Measurements from ENCODE around the gene KIF22. TPM values are rescaled to one million over a fixed set of nuclear protein-coding genes. Genes with fewer than 3 reads are reported as not detected.

The KIF22 gene
- total RNA-seq, 1 experiment from 2014 or later, result 134 TPM

DNA sequence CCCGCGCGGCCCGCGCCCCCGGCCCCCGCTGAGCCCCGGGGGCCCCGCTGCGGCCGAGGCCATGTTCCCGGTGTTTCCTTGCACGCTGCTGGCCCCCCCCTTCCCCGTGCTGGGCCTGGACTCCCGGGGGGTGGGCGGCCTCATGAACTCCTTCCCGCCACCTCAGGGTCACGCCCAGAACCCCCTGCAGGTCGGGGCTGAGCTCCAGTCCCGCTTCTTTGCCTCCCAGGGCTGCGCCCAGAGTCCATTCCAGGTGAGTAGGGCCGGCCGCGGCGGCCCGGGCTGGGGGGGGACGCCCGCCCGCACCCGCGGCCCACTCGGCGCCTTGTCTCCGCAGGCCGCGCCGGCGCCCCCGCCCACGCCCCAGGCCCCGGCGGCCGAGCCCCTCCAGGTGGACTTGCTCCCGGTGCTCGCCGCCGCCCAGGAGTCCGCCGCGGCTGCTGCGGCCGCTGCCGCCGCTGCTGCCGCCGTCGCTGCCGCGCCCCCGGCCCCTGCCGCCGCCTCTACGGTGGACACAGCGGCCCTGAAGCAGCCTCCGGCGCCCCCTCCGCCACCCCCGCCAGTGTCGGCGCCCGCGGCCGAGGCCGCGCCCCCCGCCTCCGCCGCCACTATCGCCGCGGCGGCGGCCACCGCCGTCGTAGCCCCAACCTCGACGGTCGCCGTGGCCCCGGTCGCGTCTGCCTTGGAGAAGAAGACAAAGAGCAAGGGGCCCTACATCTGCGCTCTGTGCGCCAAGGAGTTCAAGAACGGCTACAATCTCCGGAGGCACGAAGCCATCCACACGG lies 16.3 kb downstream of the KIF22 start:
- H3K27me3 Mint-ChIP-seq (ENCODE audit: unreplicated experiment), result peaks cover 3% of the 10 kb centered on the region

DNA sequence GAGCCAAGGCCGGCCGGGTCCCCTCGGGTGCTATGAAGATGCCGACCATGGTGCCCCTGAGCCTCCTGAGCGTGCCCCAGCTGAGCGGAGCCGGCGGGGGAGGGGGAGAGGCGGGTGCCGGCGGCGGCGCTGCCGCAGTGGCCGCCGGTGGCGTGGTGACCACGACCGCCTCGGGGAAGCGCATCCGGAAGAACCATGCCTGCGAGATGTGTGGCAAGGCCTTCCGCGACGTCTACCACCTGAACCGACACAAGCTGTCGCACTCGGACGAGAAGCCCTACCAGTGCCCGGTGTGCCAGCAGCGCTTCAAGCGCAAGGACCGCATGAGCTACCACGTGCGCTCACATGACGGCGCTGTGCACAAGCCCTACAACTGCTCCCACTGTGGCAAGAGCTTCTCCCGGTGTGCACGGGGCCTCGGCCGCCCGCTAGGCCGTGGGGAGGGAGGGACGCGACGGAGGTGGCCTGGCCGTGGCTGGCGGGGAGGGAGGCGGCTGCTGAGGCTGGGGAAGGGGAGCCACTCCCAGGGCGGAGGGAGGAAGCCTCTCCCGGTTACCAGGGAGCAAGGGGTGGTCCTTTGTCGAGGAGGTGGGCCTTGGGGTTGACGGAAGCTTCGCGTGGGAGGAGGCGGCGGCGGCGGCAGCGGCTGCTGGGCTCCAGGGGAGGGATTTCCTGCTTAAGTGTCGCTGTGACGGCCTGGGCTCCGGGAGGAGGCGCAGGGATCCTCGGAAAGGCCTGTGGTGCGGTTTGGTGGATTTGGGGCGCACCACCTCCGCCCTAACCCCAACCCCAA lies 17.1 kb downstream of the KIF22 start:
- H3K27me3 Mint-ChIP-seq (ENCODE audit: unreplicated experiment), result peaks cover 11% of the 10 kb centered on the region
- BruUV-seq (replicated peaks), result TSS peak; percentile 58
- TF ChIP-seq, protein P1, sequence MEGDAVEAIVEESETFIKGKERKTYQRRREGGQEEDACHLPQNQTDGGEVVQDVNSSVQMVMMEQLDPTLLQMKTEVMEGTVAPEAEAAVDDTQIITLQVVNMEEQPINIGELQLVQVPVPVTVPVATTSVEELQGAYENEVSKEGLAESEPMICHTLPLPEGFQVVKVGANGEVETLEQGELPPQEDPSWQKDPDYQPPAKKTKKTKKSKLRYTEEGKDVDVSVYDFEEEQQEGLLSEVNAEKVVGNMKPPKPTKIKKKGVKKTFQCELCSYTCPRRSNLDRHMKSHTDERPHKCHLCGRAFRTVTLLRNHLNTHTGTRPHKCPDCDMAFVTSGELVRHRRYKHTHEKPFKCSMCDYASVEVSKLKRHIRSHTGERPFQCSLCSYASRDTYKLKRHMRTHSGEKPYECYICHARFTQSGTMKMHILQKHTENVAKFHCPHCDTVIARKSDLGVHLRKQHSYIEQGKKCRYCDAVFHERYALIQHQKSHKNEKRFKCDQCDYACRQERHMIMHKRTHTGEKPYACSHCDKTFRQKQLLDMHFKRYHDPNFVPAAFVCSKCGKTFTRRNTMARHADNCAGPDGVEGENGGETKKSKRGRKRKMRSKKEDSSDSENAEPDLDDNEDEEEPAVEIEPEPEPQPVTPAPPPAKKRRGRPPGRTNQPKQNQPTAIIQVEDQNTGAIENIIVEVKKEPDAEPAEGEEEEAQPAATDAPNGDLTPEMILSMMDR (IDR thresholded peaks at IDR 0.05; ENCODE audit: unreplicated experiment), result peak; percentile 30
- H3K36me3 Mint-ChIP-seq (ENCODE audit: insufficient read depth, unreplicated experiment), result peaks cover 88% of the 10 kb centered on the region
- intact Hi-C loops (cut with micrococcal nuclease; ENCODE audit: unreplicated experiment), result no loop called here
- peak overlapping the region; percentile 72 for H3K4me3 Mint-ChIP-seq (ENCODE audit: low read depth, unreplicated experiment)
- H3K9me3 Mint-ChIP-seq (ENCODE audit: low read depth, unreplicated experiment), result no peaks in the 10 kb centered on the region
- peaks cover 34% of the 10 kb centered on the region for H3K4me1 Mint-ChIP-seq (ENCODE audit: low read depth, unreplicated experiment)
- CTCF ChIA-PET, result interaction anchor here (0.5 to 2.7 kb wide), 9 partner anchors 9 to 107 kb away, joined by 3 to 35 read pairs (median 6); partner anchors contain the start of genes ASPHD1, KIF22 and PAGR1
- DNase-seq, result peak; percentile 91
- H3K27ac Mint-ChIP-seq (ENCODE audit: unreplicated experiment), result peak overlapping the region; percentile 96

More for the DNA sequence above, 16.3 kb downstream of the KIF22 start:
- TF ChIP-seq, protein P1 (IDR thresholded peaks at IDR 0.05; ENCODE audit: unreplicated experiment), result no peak
- DNase-seq, result peak; percentile 75
- H3K36me3 Mint-ChIP-seq (ENCODE audit: insufficient read depth, unreplicated experiment), result peaks cover 90% of the 10 kb centered on the region
- peak overlapping the region; percentile 96 for H3K27ac Mint-ChIP-seq (ENCODE audit: unreplicated experiment)
- H3K9me3 Mint-ChIP-seq (ENCODE audit: low read depth, unreplicated experiment), result no peaks in the 10 kb centered on the region
- intact Hi-C loops (cut with micrococcal nuclease; ENCODE audit: unreplicated experiment), result no loop called here
- peaks cover 34% of the 10 kb centered on the region for H3K4me1 Mint-ChIP-seq (ENCODE audit: low read depth, unreplicated experiment)
- CTCF ChIA-PET, result interaction anchor here (0.9 to 2.7 kb wide), 7 partner anchors 10 to 106 kb away, joined by 3 to 35 read pairs (median 7); partner anchors contain the start of genes ASPHD1, KIF22 and PAGR1
- no TSS peak for BruUV-seq (replicated peaks)
- H3K4me3 Mint-ChIP-seq (ENCODE audit: low read depth, unreplicated experiment), result peak overlapping the region; percentile 72

DNA sequence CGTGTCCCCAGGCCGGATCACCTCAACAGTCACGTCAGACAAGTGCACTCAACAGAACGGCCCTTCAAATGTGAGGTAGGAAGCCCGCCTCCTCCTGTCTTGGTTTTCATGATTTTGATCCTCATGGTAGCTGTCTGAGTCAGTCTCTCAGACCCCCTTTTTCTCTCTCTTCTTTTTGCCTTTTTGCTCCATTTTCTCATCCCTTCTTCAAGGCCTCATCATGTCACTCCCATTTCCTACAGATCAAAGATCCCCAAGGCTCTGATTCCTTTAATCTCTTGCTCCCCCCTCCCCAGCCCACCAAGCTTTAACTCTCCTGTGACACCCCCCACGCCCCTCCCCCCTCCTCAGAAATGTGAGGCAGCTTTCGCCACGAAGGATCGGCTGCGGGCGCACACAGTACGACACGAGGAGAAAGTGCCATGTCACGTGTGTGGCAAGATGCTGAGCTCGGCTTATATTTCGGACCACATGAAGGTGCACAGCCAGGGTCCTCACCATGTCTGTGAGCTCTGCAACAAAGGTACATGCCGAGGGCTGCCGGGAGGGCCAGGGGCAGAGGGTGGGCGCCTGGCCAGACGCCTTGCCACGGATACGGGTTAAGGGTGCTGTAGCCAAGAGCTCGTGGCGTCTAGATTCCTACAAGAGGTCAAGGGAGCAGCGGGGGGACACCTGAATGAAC lies 17.8 kb downstream of the KIF22 start:
- TF ChIP-seq, protein P1 (IDR thresholded peaks at IDR 0.05; ENCODE audit: unreplicated experiment), result no peak
- intact Hi-C loops (cut with micrococcal nuclease; ENCODE audit: unreplicated experiment), result no loop called here
- Mint-ChIP-seq H3K27me3 (ENCODE audit: unreplicated experiment) (peaks cover 18% of the 10 kb centered on the region), H3K9me3 (ENCODE audit: low read depth, unreplicated experiment) (no peaks in the 10 kb centered on the region), H3K36me3 (ENCODE audit: insufficient read depth, unreplicated experiment) (peaks cover 82% of the 10 kb centered on the region), H3K27ac (ENCODE audit: unreplicated experiment) (peak overlapping the region; percentile 96), H3K4me3 (ENCODE audit: low read depth, unreplicated experiment) (peak overlapping the region; percentile 72), H3K4me1 (ENCODE audit: low read depth, unreplicated experiment) (peaks cover 34% of the 10 kb centered on the region)
- CTCF ChIA-PET, result interaction anchor here (0.5 to 2.7 kb wide), 8 partner anchors 8 to 135 kb away, joined by 3 to 35 read pairs (median 6); partner anchors contain the start of genes ASPHD1, KIF22 and PAGR1
- BruUV-seq (replicated peaks), result no TSS peak
- no peak for DNase-seq

All from Calu3 (cell line).